NCI-H2029 treated with DMSO at 0.1 percent for 48 hours (cell line): ENCODE results near the gene RAB40AL.

Experiments used
- DNase-seq: peaks from one replicate; lab custom pipeline; 2025; lab: John Stamatoyannopoulos, UW

RAB40AL gene

GRCh38 chrX:102983205-102983604 lies 46.1 kb downstream of the RAB40AL start:
- no peak for DNase-seq

- no peak for DNase-seq
Observed at GRCh38 chrX:102985192-102985591, 48.1 kb downstream of the RAB40AL start.
